ENCODE data around the gene ZNHIT6.

- no peak for TF ChIP-seq POLR2A (IDR thresholded peaks at IDR 0.05; ENCODE audit: control extremely low read depth in 1 of 2, low read depth in 2 of 2, low read length in 2 of 2)
- no peak for TF ChIP-seq SRF (IDR thresholded peaks at IDR 0.05; ENCODE audit: low read depth, low read length)
- TF ChIP-seq RAD21 (IDR thresholded peaks at IDR 0.05 in 1 of 2, conservative IDR thresholded peaks at IDR 0.05 in 1 of 2; ENCODE audit: low read depth in 2 of 2, low read length in 2 of 2): no peak
- no peak for TF ChIP-seq POLR2AphosphoS5 (IDR thresholded peaks at IDR 0.05; ENCODE audit: low read depth, low read length)
Observed at GRCh38 chr1:85707267-85707989, 805 bp downstream of the ZNHIT6 start.
